ENCODE measurements around the gene TMEM184C.
A peak's percentile ranks its signal among the peaks of the same experiment; 100 is the strongest.

Gene TMEM184C

GRCh38 chr4:147693218-147693617 lies 76.0 kb downstream of the TMEM184C start:
- in situ Hi-C loops (cut with MboI; ENCODE audit: low pct_unique_long_range_greater_than_20kb, low sequenced_read_pairs, unreplicated experiment) = no loop called here
- DNase-seq (ENCODE audit: low spot score) = no peak
- TF ChIP-seq CTCF (IDR thresholded peaks at IDR 0.05; ENCODE audit: extremely low read depth, insufficient read depth, missing control alignments) = no peak

- in situ Hi-C loops (cut with MboI; ENCODE audit: low pct_unique_long_range_greater_than_20kb, low sequenced_read_pairs, unreplicated experiment) = no loop called here
- no peak for TF ChIP-seq CTCF (IDR thresholded peaks at IDR 0.05; ENCODE audit: extremely low read depth, insufficient read depth, missing control alignments)
- no peak for DNase-seq (ENCODE audit: low spot score)
Observed at GRCh38 chr4:147696866-147697265, 79.7 kb downstream of the TMEM184C start.

- in situ Hi-C loops (cut with MboI; ENCODE audit: low pct_unique_long_range_greater_than_20kb, low sequenced_read_pairs, unreplicated experiment) = loop anchor here (5.0 kb wide), 1 partner anchor 162 kb away; no protein-coding TSS in a partner anchor
- DNase-seq (ENCODE audit: low spot score) = no peak
- TF ChIP-seq CTCF (IDR thresholded peaks at IDR 0.05; ENCODE audit: extremely low read depth, insufficient read depth, missing control alignments) = no peak
Observed at GRCh38 chr4:147704846-147705245, 87.6 kb downstream of the TMEM184C start.

- in situ Hi-C loops (cut with MboI; ENCODE audit: low pct_unique_long_range_greater_than_20kb, low sequenced_read_pairs, unreplicated experiment) = loop anchor here (5.0 kb wide), 1 partner anchor 159 kb away; no protein-coding TSS in a partner anchor
- peak; percentile 80 for TF ChIP-seq CTCF (IDR thresholded peaks at IDR 0.05; ENCODE audit: extremely low read depth, insufficient read depth, missing control alignments)
- DNase-seq (ENCODE audit: low spot score) = peak; percentile 51
Observed at GRCh38 chr4:147707892-147708672, 90.9 kb downstream of the TMEM184C start.

- DNase-seq (ENCODE audit: low spot score) = no peak
- TF ChIP-seq CTCF (IDR thresholded peaks at IDR 0.05; ENCODE audit: extremely low read depth, insufficient read depth, missing control alignments) = no peak
- in situ Hi-C loops (cut with MboI; ENCODE audit: low pct_unique_long_range_greater_than_20kb, low sequenced_read_pairs, unreplicated experiment) = loop anchor here (5.0 kb wide), 1 partner anchor 157 kb away; no protein-coding TSS in a partner anchor
Observed at GRCh38 chr4:147709999-147710398, 92.8 kb downstream of the TMEM184C start.

- no peak for DNase-seq (ENCODE audit: low spot score)
- in situ Hi-C loops (cut with MboI; ENCODE audit: low pct_unique_long_range_greater_than_20kb, low sequenced_read_pairs, unreplicated experiment) = no loop called here
- TF ChIP-seq CTCF (IDR thresholded peaks at IDR 0.05; ENCODE audit: extremely low read depth, insufficient read depth, missing control alignments) = no peak
Observed at GRCh38 chr4:147714575-147715401, 97.6 kb downstream of the TMEM184C start.
